Activated T-cell treated with anti-CD3 and anti-CD28 coated beads, Interleukin-2, amount 50 U/mL, for 48 hours (primary cell): ENCODE measurements around the gene KLC4.
A peak's percentile ranks its signal among the peaks of the same experiment; 100 is the strongest.
"Not testable (repeated sequence)": the region's sequence is repeated elsewhere in the genome, so short reads cannot be mapped to it uniquely, and the experiment has no call there.

ENCODE experiments used
- DNase-seq, 2 experiments: peaks; one replicate each; pipeline ENCODE4 v3.0.0-alpha.2; 2020

Gene KLC4

GRCh38 chr6:43037197-43037596, 22.2 kb upstream of the KLC4 start:
- no peak for DNase-seq

GRCh38 chr6:43037706-43038105, 21.7 kb upstream of the KLC4 start:
- DNase-seq, result no peak

- DNase-seq, result no peak
Measured at GRCh38 chr6:43038727-43039126, 20.7 kb upstream of the KLC4 start.

DNA sequence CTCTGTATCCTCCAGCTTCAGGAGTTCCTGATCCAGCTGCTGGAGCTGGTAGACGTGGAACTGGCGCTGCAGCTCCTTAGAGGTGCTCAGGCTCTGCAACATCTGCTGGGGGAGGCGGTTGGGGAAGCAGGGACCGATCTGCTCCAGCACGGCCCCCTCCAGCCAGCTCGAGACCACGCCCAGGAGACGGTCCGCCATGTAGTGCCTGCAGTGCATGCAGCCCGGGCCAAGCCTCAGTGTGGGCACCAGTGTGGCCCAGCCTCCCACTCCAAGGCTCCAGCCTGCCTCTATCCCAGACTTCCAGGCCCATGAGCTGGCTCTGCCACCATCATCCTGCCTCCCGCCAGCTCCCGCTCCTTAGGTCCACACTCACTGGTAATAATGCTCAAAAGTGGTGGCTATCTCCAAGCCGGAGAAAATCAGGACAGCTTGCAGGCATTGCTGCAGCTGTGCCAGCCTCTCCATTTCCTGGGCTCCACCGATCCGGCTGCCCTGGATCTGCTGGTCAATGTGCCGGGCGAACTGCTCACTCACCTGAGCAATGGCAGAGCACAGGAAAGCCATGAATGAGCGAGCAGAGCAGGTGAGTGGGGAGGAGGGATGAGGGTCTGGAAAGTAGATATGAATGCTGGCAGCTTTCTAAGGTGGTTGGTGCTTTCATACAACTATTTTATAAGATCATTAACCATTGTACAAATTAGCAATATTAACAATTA, 18.7 kb upstream of the KLC4 start:
- no peak for DNase-seq

DNA sequence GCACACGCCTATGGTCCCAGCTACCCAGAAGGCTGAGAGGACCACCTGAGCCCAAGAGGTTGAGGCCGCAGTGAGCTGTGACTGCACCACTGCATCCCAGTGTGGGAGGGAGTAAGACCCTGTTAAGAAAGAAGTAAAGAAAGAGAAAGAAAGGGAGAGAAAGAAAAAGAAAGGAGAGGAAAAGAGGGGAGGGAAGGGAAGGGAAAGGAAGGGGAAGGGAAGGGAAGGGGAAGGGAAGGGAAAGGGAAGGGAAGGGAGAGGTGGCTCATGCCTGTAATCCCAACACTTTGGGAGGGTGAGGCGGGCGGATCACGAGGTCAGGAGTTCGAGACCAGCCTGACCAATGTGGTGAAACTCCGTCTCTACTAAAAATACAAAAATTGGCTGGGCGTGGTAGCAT, 18.0 kb upstream of the KLC4 start:
- DNase-seq, result not testable (repeated sequence)

DNA sequence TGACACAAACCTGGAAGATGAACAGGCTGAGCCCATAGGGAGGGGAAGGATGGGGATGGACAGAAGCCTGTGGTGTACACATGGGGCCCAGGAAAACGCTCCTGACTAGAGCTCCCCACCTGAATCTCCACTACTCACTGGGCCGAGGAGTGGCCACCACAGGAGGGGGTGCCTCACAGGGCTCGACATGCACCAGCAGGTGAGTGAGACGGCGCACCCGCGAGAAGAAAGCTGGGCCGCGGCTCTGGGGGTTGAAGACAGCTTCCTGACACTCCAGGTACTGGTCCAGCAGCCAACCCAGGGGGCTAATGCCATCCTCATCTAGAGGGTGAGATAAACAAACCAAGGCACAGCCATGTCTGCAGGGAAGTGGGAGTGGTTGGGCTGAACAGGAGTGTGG, 16.1 kb upstream of the KLC4 start:
- DNase-seq, result no peak

DNA sequence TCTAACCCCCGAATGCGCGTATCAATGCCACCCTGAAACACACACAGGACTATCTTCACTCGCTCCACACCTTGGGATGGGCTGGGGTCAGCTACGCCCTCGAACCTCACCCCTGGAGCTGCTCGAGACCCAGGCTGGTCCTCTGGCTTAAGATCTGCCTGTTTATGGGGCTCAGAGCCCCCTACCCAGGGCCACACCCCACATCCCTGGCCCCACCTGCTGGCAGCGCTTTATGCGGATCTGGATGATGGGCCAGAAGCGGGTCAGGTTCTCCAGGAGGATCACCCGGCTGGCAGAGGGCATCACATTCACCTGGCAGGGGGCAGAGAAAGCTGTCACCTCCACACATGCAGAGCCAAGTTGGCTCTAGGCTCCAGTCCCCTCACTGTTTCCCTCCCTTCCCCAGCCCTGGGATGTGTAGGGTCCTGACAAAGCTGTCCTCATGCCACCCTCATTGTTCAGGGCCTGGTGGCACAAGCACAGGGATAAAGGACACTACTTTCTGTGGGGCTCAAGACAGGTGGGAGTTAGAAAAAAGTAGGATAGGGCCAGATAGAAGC, 14.0 kb upstream of the KLC4 start:
- no peak for DNase-seq

GRCh38 chr6:43047998-43048397, 11.4 kb upstream of the KLC4 start:
- no peak for DNase-seq

DNA sequence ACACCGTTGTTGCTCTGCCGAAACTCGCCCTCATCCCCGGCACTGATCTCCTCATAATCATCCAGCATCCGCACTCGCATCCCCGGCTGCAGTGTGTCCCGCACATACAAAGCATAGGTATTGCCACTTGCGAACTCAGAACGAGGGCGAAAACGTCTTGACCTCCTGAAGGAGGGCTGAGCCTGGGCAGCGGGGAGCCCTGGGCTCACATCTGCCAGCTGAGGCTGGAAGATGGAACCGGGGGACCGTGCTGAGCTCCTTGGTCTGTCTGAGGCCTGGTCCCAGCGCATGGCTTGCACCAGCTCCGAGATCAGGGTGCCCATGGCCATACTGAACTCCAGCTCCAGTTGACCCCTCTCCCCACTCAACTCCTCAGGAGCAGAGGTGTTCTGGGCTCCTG, 8.4 kb upstream of the KLC4 start:
- DNase-seq, result no peak

GRCh38 chr6:43052225-43052841, 7.1 kb upstream of the KLC4 start:
- no peak for DNase-seq

GRCh38 chr6:43052842-43053544, 6.4 kb upstream of the KLC4 start:
- DNase-seq, result peak; percentile 52 to 57

DNA sequence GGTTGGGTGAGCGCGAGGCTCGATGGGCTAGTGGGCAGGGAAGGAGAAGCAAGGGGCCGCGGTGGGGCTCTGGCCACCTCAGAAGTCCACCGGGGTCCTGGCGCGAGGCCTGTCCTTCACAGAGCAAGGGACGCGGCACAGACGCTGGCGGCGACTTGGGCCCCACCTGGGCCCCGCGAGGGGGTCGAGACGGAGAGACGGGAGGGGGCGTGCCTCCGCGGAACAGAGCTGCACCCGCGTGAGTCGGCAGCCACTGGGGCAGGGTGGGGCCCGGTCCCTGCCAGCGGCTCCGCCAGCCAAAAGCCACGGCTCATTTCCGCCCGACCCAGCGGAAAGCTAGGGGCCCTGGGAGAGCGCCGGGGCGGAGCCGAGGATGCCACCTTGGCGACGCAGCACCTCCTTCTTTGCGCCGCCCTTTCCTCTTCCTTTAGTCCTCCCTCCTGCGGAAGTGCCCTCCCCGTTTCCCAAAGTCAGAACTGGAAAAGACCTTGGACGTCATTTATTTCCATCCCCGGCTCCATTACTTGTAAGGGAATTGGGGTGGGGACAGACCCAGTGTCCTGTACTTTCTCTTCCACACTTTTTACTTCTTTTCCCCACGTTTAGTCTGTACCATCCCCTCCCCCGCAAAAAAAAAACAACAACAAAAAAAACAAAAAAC, 5.8 kb upstream of the KLC4 start, which contains the start of gene CUL7:
Gene CUL7, minus strand, starts transcription at position 307 of the 661 bp plus-strand sequence. CDS start 1,063 bp downstream, outside the sequence.
- DNase-seq, result peak; percentile 91 to 94

DNA sequence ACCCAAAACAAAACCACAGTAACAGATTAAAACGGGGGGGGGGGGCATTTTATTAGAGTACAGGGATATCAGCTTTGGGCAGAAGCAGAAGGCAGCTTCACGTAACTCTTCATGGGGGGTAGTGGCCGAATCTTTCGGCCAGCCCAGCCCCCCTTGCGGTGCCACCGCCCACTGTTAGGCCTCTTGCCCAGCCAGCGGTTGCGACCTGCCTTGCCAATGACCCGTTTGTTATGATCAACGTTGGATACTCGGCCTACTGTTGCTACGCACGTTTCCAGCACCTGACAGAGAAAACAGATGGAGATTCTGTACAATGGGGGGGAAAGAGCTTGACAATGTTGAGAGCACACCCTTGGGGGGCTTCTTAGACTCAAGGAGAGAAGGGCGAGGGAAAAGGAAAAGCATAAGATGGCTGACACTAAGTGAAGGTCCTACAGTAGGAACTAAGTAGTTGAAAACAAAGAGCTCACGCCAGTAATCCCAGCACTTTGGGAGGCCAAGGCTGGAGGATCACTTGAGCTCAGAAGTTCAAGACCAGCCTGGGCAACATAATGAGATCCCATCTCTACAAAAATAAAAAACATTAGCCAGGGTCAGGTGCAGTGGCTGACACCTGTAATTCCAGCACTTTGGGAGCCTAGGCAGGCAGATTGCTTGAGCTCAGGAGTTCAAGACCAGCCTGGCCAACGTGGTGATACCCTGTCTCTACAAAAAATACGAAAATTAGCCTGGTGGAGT, 5.1 kb upstream of the KLC4 start:
- DNase-seq, result no peak

GRCh38 chr6:43055966-43056365, 3.5 kb upstream of the KLC4 start:
- no peak for DNase-seq

DNA sequence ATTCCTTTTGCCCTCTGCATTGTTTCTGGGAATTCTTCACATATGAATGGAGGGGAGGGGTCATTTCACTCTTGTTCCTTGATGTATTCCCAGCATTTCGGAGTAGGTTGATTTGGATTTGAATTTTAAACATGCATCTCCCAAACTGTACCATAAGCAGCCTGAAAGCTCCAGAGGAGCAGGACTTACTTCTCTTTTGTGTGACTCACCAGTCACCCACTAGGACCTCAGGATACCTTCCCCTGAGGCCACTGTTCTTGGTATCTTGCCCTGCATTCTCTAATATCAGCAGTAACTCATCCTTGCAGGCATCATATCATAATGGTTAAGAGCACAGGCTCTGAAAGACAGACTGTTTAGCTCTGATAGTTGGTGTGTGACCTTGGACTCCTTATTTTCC, 900 bp upstream of the KLC4 start:
- DNase-seq, result no peak

GRCh38 chr6:43060034-43060754, 763 bp downstream of the KLC4 start:
- no peak for DNase-seq

GRCh38 chr6:43060755-43061633, 1.6 kb downstream of the KLC4 start:
- DNase-seq, result no peak

- no peak for DNase-seq
Measured at GRCh38 chr6:43061861-43062260, 2.4 kb downstream of the KLC4 start.

DNA sequence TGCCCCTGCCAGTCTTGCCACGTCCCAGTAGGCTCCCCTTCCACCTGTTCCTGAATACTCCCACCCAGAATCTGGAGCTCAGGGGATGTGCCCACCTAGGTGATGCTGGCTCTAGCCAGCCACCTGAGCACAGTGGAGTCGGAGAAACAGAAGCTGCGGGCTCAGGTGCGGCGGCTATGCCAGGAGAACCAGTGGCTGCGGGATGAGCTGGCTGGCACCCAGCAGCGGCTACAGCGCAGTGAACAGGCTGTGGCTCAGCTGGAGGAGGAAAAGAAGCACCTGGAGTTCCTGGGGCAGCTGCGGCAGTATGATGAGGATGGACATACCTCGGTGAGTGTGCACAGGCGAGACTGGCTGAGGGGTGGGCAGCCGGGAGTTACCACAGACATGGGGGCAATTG, 3.4 kb downstream of the KLC4 start:
- no peak for DNase-seq

DNA sequence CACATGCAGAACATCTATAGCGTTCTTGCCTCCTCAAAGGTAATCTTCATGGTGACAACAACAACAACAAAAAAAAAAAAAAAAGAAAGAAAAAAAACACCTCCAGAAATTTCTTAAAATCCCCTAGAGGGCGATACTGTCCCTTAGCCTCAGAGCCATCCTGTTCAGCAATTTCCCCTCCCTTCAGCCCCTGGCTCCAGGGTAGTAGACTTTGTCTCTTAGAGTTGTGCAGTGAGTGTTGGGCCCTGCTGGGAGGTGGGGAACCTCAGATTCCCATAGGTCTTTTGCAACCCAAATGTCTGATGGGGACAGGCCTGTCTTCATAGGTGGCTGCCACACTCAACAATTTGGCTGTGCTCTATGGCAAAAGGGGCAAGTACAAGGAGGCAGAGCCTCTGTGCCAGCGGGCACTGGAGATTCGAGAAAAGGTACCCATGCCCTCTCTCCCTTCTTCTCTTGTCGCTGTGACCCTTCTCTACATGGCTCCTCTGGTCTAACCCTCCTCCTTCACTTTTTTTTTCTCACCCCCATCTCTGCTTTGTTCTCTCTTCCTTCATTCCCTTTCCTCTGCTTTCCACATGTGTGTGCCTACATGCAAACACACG, 10.7 kb downstream of the KLC4 start:
- no peak for DNase-seq
